Measurements from ENCODE around the gene UTF1.

DNA sequence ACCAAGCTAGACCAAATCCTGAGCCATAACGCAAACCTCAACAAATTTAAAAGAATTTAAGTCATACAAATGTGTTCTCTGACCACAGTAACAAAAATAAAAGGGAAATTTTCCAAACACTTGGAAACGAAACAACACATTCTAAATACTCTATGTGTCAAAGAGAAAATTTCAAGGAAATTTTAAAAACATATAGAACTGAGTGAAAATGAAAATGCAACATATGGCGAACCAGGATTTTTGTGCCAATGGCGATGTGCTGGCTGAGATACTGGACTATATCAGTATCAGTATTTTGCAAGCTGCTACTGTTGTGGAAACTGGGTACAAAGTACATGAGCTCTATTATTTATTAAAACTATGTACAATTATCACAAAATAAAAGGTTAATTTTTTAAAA lies 35.9 kb upstream of the UTF1 start:
- TF ChIP-seq CTCF (IDR thresholded peaks at IDR 0.05) (no peak), POLR2A (IDR thresholded peaks at IDR 0.05) (no peak), POLR2AphosphoS5 (IDR thresholded peaks at IDR 0.05) (no peak), EP300 (IDR thresholded peaks at IDR 0.05) (no peak)

All from stomach (tissue), 4 donors.